NB4 (cell line): Measurements from ENCODE around the gene RAB43.

Experiments
- CTCF ChIP-seq: IDR thresholded peaks from one replicate; pipeline ENCODE4 v1.5.1; 2012; ENCODE audit warnings: low read depth, low read length
- MAX ChIP-seq: IDR thresholded peaks from 2 replicates; pipeline ENCODE4 v1.6.1; 2011; ENCODE audit warnings: low read depth, low read length
- MYC ChIP-seq: IDR thresholded peaks from 2 replicates; pipeline ENCODE4 v1.6.1; 2011; ENCODE audit warnings: low read depth, low read length
- POLR2A ChIP-seq: IDR thresholded peaks from 2 replicates; pipeline ENCODE4 v1.6.1; 2011; ENCODE audit warnings: mild to moderate bottlenecking; ENCODE audit not compliant: insufficient read length; ENCODE audit errors: extremely low read depth

DNA sequence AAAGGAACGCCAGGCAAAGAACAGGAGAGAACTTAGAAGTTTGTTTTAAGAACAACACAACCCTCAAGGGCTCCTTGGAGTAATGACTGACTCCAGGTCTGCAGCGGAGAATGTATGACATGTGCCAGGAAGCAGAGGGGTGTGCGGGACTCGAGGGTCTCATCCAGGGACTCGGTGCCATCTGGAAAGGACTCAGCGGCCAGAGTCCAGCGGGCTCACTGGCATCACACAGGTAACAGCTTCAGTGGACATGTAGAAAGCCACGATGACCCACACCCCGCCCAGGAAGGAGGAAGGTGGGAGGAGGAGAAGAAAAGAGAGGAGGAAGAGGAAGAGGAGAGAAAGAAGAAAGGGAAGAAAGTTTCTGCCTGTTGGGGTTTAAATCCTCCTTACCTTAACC lies 39.6 kb downstream of the RAB43 start:
- TF ChIP-seq POLR2A, result no peak
- TF ChIP-seq CTCF, result no peak
- TF ChIP-seq MYC, result no peak
- TF ChIP-seq MAX, result no peak
